Upper lobe of left lung (tissue), 6 donors: ENCODE results near the gene TRIM6. TPM values are rescaled to one million over a fixed set of nuclear protein-coding genes. Genes with fewer than 3 reads are reported as not detected.
"Not testable (repeated sequence)": the region's sequence is repeated elsewhere in the genome, so short reads cannot be mapped to it uniquely, and the experiment has no call there.

Experiments
- ATAC-seq, 2 donors: fragments of 200-7000 bp; cut with Tn5 transposase; one replicate each; pipeline ENCODE4 v1.9.1; 2022; ENCODE audit warnings: mild to moderate bottlenecking in 2 of 2, moderate library complexity in 2 of 2; ENCODE audit not compliant: low FRiP score in 2 of 2
- DNase-seq, 2 donors: peaks; one replicate each; pipeline ENCODE4 v3.0.0-alpha.2; 2019 to 2020
- H3K27ac ChIP-seq, 4 donors: fragments of 200-600 bp; sonication (generic); one replicate each; pipeline ENCODE4 v1.5.1; 2016 to 2019
- H3K27me3 ChIP-seq, 4 donors: fragments of 200-600 bp; sonication (generic); one replicate each; pipeline ENCODE4 v1.5.1; 2017 to 2019
- H3K36me3 ChIP-seq, 4 donors: fragments of 200-600 bp; sonication (generic); one replicate each; pipeline ENCODE4 v1.5.1; 2016 to 2019
- H3K4me1 ChIP-seq, 4 donors: fragments of 200-600 bp; sonication (generic); one replicate each; pipeline ENCODE4 v1.5.1; 2018 to 2019
- H3K4me3 ChIP-seq, 4 donors: fragments of 200-600 bp; sonication (generic); one replicate each; pipeline ENCODE4 v1.5.1; 2017 to 2019; ENCODE audit warnings: mild to moderate bottlenecking in 2 of 4, moderate library complexity in 1 of 4
- H3K9me3 ChIP-seq, 4 donors: fragments of 200-600 bp; sonication (generic); one replicate each; pipeline ENCODE4 v1.5.1; 2018 to 2019
- EP300 ChIP-seq, 4 donors: sonication (generic); formaldehyde crosslinking; IDR thresholded peaks; one replicate each; pipeline ENCODE4 v1.5.1; 2017; ENCODE audit warnings: antibody characterized with exemption in 4 of 4, control low read depth in 2 of 4
- POLR2A ChIP-seq, 4 donors: fragments of 450-650 bp; IDR thresholded peaks; one replicate each; pipeline ENCODE4 v1.5.1; 2016 to 2017; ENCODE audit warnings: antibody characterized with exemption in 4 of 4, mild to moderate bottlenecking in 2 of 4
- POLR2AphosphoS5 ChIP-seq, 2 donors: sonication (generic); formaldehyde crosslinking; IDR thresholded peaks; one replicate each; pipeline ENCODE4 v1.5.1; 2017; ENCODE audit warnings: antibody characterized with exemption in 2 of 2
- WGBS, 2 donors: methylation state at CpG; one replicate each; pipeline ENCODE4 v1.1.5; 2017 to 2018; 5-methylcytosine and 5-hydroxymethylcytosine counted together
- total RNA-seq, 6 donors: library from RNA; depleted of rRNA in 4 of 6; stranded (reverse); fragments of >200 nt in 4 of 6; gene quantifications; one replicate each; pipeline versions ENCODE4 v1.1.0 to v1.2.1, GENCODE V29; 2016 to 2021
- TF ChIP-seq, protein P1 (sequence below), 6 experiments: fragments of 450-650 bp in 4 of 6; fragments of 200-600 bp in 2 of 6; sonication (generic) in 2 of 6; IDR thresholded peaks; one replicate each; pipeline ENCODE4 v1.5.1; 2016 to 2019; ENCODE audit warnings: antibody characterized with exemption in 6 of 6
- donor health status: DM: no; HTN: no; CAD: no; lungs with moderate emphysema.
- donor health status: DM: no; HTN: yes; CAD: no; lungs with severe emphysema.

Gene TRIM6
- total RNA-seq, 6 donors from 2014 or later, result 1.0 to 8.8 (median 2.1) TPM

DNA sequence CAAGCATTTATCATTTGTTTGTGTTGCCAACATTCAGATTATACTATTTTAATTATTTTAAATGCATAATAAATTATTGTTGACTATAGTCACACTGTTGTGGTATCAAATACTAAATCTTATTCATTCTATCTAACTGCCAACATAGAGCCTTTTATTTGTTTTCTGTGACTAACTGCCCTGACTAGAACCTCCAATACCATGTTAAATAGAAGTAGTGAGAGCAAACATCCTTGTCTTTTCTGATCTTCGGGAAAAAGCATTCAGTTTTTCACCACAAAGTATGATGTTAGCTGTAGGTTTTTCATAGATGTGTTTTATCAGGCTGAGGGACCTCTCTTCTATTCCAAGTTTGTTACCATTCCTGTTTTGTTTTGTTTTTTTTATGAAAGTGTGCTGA is 43.5 kb downstream of the TRIM6 start:
- 76 to 80% methylated on average over 1 of the region's 1 CpG for WGBS, 2 donors
- H3K36me3 ChIP-seq, result peaks cover 4 to 63% (median 13%) of the 10 kb centered on the region in 4 donors

DNA sequence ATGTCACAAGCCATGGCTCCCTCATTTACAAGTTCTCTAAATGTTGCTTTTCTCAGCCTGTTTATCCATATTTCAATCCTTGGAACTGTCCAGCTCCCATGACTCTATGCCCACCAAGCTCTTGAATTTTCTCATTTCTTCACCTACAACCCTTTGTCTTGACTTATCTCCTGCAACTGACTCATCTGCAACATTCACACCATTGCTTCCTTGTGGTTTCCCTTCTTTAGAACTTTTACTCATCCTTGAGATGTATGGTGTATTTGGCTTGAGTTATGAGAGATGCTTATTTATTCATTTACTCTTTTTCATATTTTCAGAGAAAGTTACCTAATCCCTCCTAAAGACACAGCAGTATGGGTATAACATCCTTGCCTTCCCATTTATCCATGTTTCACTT is 47.1 kb downstream of the TRIM6 start:
- TF ChIP-seq POLR2A (IDR thresholded peaks at IDR 0.05) (no peak), EP300 (IDR thresholded peaks at IDR 0.05) (no peak), POLR2AphosphoS5 (IDR thresholded peaks at IDR 0.05) (no peak)
- TF ChIP-seq, protein P1, sequence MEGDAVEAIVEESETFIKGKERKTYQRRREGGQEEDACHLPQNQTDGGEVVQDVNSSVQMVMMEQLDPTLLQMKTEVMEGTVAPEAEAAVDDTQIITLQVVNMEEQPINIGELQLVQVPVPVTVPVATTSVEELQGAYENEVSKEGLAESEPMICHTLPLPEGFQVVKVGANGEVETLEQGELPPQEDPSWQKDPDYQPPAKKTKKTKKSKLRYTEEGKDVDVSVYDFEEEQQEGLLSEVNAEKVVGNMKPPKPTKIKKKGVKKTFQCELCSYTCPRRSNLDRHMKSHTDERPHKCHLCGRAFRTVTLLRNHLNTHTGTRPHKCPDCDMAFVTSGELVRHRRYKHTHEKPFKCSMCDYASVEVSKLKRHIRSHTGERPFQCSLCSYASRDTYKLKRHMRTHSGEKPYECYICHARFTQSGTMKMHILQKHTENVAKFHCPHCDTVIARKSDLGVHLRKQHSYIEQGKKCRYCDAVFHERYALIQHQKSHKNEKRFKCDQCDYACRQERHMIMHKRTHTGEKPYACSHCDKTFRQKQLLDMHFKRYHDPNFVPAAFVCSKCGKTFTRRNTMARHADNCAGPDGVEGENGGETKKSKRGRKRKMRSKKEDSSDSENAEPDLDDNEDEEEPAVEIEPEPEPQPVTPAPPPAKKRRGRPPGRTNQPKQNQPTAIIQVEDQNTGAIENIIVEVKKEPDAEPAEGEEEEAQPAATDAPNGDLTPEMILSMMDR (IDR thresholded peaks at IDR 0.05), result no peak
- H3K9me3 ChIP-seq, result no peaks in the 10 kb centered on the region
- H3K4me3 ChIP-seq, result no peak overlapping the region
- H3K4me1 ChIP-seq, result no peaks in the 10 kb centered on the region
- DNase-seq, result no peak
- no peak overlapping the region for H3K27ac ChIP-seq
- H3K36me3 ChIP-seq, result peaks cover 3 to 45% (median 12%) of the 10 kb centered on the region in 4 donors
- H3K27me3 ChIP-seq, result no peaks in the 10 kb centered on the region
- no peak for ATAC-seq

More for the DNA sequence above, 43.5 kb downstream of the TRIM6 start:
- H3K4me3 ChIP-seq, result no peak overlapping the region
- no peak overlapping the region for H3K27ac ChIP-seq
- no peaks in the 10 kb centered on the region for H3K9me3 ChIP-seq
- TF ChIP-seq POLR2AphosphoS5 (IDR thresholded peaks at IDR 0.05), result no peak
- ATAC-seq, result no peak
- H3K27me3 ChIP-seq, result no peaks in the 10 kb centered on the region
- no peak for DNase-seq
- H3K4me1 ChIP-seq, result no peaks in the 10 kb centered on the region

GRCh38 chr11:5646139-5646538 is 49.7 kb downstream of the TRIM6 start:
- Histone ChIP-seq H3K4me1 (no peaks in the 10 kb centered on the region), H3K27me3 (no peaks in the 10 kb centered on the region), H3K9me3 (no peaks in the 10 kb centered on the region), H3K4me3 (no peak overlapping the region), H3K27ac (no peak overlapping the region), H3K36me3 (peaks cover 3 to 36% (median 12%) of the 10 kb centered on the region in 4 donors)
- ATAC-seq, result no peak
- TF ChIP-seq EP300 (IDR thresholded peaks at IDR 0.05) (no peak), POLR2A (IDR thresholded peaks at IDR 0.05) (no peak), POLR2AphosphoS5 (IDR thresholded peaks at IDR 0.05) (no peak)
- TF ChIP-seq, protein P1 (IDR thresholded peaks at IDR 0.05), result no peak
- no peak for DNase-seq
- WGBS, 2 donors, result 92 to 97% methylated on average over 3 of the region's 3 CpGs

DNA sequence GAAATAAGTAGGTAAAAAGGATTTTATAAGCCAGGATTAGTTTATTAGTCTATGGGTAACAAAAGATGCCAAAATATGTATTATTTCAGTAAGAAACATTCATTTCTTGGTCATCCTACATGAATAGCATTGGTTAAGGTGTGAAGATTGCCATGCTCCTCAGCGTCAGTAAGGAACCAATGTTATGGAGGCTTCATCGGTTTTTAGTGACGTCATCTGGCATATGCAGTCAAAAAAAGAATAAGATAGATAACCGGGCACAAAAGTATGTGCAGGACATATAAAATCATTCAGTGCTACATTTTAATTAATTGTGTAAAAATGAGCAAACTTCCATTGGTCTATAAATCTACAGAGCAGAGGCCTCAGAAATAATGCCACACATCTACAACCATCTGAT is 59.0 kb downstream of the TRIM6 start:
- WGBS, 2 donors, result 92 to 94% methylated on average over 4 of the region's 4 CpGs
- no peak for ATAC-seq
- H3K4me3 ChIP-seq, result no peak overlapping the region

GRCh38 chr11:5656956-5657355 is 60.5 kb downstream of the TRIM6 start:
- H3K9me3 ChIP-seq, H3K27me3 ChIP-seq, H3K27ac ChIP-seq, H3K4me3 ChIP-seq, H3K36me3 ChIP-seq, ATAC-seq, DNase-seq, H3K4me1 ChIP-seq: not testable (repeated sequence)
- 88 to 96% methylated on average over 2 of the region's 2 CpGs for whole genome bisulfite sequencing, 2 donors

More for the DNA sequence above, 59.0 kb downstream of the TRIM6 start:
- H3K36me3 ChIP-seq, result no peaks in the 10 kb centered on the region
- DNase-seq, result no peak
- H3K27me3 ChIP-seq, result no peaks in the 10 kb centered on the region
- TF ChIP-seq, protein P1 (IDR thresholded peaks at IDR 0.05), result no peak
- no peak for TF ChIP-seq POLR2A (IDR thresholded peaks at IDR 0.05)
- TF ChIP-seq POLR2AphosphoS5 (IDR thresholded peaks at IDR 0.05), result no peak
- TF ChIP-seq EP300 (IDR thresholded peaks at IDR 0.05), result no peak
- H3K27ac ChIP-seq, result no peak overlapping the region
- H3K9me3 ChIP-seq, result no peaks in the 10 kb centered on the region
- H3K4me1 ChIP-seq, result no peaks in the 10 kb centered on the region

GRCh38 chr11:5658318-5658717 is 61.9 kb downstream of the TRIM6 start:
- no peak overlapping the region for H3K27ac ChIP-seq
- no peak for DNase-seq

More at GRCh38 chr11:5658318-5658717, 61.9 kb downstream of the TRIM6 start:
- Histone ChIP-seq H3K4me3 (no peak overlapping the region), H3K36me3 (peaks cover 0 to 8% (median 0%) of the 10 kb centered on the region in 4 donors), H3K9me3 (no peaks in the 10 kb centered on the region), H3K4me1 (no peaks in the 10 kb centered on the region), H3K27me3 (no peaks in the 10 kb centered on the region)
- TF ChIP-seq POLR2A (IDR thresholded peaks at IDR 0.05), result no peak
- no peak for TF ChIP-seq POLR2AphosphoS5 (IDR thresholded peaks at IDR 0.05)
- TF ChIP-seq EP300 (IDR thresholded peaks at IDR 0.05), result no peak
- TF ChIP-seq, protein P1 (IDR thresholded peaks at IDR 0.05), result no peak
- ATAC-seq, result no peak
- 90 to 93% methylated on average over 5 of the region's 5 CpGs for WGBS, 2 donors
